HL-60 (cell line): ENCODE measurements around the gene KHDC1.
A peak's percentile ranks its signal among the peaks of the same experiment; 100 is the strongest.

Experiments used
- DNase-seq, 2 experiments: peaks; one replicate each; pipeline ENCODE4 v3.0.0-alpha.2; 2010 to 2020; ENCODE audit warnings: low read depth in 1 of 2, low spot score in 1 of 2
- H3K27ac ChIP-seq: fragments of 250-450 bp; sonication (Bioruptor Pico); replicated peaks from 2 replicates; pipeline ENCODE4 v1.5.1; 2020; ENCODE audit warnings: mild to moderate bottlenecking, moderate library complexity
- H3K27me3 ChIP-seq: fragments of 250-450 bp; sonication (Bioruptor Pico); 2 replicates; pipeline ENCODE4 v1.5.1; 2021; ENCODE audit warnings: mild to moderate bottlenecking, moderate library complexity; ENCODE audit not compliant: insufficient read depth, poor library complexity, severe bottlenecking
- H3K4me3 ChIP-seq: replicated peaks from 2 replicates; pipeline ENCODE4 v1.5.1; 2011; ENCODE audit warnings: mild to moderate bottlenecking, control low read depth, low read length; ENCODE audit not compliant: insufficient read depth
- GABPA ChIP-seq: IDR thresholded peaks from 2 replicates; pipeline ENCODE4 v1.6.1; 2012; ENCODE audit warnings: low read depth
- POLR2AphosphoS5 ChIP-seq: IDR thresholded peaks from 2 replicates; pipeline ENCODE4 v1.6.1; 2012; ENCODE audit warnings: low read depth
- SPI1 ChIP-seq: IDR thresholded peaks from 2 replicates; pipeline ENCODE4 v1.6.1; 2012; ENCODE audit warnings: low read depth, mild to moderate bottlenecking, borderline replicate concordance
- TF ChIP-seq, protein P1 (sequence below): IDR thresholded peaks from one replicate; pipeline ENCODE4 v1.5.1; 2011; ENCODE audit warnings: low read length, control low read depth, inconsistent platforms; ENCODE audit not compliant: insufficient read depth
- TF ChIP-seq, protein P2 (sequence below): IDR thresholded peaks from 2 replicates; pipeline ENCODE4 v1.6.1; 2012; ENCODE audit warnings: low read depth; ENCODE audit not compliant: insufficient replicate concordance

KHDC1 gene

DNA sequence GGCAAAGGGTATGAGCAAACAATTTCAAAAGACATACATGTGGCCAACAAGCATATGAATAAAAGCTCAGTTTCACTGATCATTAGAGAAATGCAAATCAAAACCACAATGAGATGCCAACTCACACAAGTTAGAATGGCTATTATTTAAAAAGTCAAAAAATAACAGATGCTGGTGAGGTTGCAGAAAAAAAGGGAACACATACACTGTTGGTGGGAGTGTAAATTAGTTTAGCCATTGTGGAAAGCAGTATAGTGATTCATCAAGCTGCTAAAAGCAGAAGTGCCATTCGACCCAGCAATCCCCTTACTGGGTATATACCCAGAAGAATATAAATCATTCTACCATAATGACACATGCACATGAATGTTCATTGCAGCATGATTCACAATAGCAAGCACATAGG, 31.0 kb downstream of the KHDC1 start:
- Histone ChIP-seq H3K27me3 (no peaks in the 10 kb centered on the region), H3K27ac (no peak overlapping the region), H3K4me3 (no peak overlapping the region)
- TF ChIP-seq POLR2AphosphoS5 (no peak), GABPA (no peak), SPI1 (peak; percentile 88)
- TF ChIP-seq, protein P1, sequence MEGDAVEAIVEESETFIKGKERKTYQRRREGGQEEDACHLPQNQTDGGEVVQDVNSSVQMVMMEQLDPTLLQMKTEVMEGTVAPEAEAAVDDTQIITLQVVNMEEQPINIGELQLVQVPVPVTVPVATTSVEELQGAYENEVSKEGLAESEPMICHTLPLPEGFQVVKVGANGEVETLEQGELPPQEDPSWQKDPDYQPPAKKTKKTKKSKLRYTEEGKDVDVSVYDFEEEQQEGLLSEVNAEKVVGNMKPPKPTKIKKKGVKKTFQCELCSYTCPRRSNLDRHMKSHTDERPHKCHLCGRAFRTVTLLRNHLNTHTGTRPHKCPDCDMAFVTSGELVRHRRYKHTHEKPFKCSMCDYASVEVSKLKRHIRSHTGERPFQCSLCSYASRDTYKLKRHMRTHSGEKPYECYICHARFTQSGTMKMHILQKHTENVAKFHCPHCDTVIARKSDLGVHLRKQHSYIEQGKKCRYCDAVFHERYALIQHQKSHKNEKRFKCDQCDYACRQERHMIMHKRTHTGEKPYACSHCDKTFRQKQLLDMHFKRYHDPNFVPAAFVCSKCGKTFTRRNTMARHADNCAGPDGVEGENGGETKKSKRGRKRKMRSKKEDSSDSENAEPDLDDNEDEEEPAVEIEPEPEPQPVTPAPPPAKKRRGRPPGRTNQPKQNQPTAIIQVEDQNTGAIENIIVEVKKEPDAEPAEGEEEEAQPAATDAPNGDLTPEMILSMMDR, result no peak
- TF ChIP-seq, protein P2, sequence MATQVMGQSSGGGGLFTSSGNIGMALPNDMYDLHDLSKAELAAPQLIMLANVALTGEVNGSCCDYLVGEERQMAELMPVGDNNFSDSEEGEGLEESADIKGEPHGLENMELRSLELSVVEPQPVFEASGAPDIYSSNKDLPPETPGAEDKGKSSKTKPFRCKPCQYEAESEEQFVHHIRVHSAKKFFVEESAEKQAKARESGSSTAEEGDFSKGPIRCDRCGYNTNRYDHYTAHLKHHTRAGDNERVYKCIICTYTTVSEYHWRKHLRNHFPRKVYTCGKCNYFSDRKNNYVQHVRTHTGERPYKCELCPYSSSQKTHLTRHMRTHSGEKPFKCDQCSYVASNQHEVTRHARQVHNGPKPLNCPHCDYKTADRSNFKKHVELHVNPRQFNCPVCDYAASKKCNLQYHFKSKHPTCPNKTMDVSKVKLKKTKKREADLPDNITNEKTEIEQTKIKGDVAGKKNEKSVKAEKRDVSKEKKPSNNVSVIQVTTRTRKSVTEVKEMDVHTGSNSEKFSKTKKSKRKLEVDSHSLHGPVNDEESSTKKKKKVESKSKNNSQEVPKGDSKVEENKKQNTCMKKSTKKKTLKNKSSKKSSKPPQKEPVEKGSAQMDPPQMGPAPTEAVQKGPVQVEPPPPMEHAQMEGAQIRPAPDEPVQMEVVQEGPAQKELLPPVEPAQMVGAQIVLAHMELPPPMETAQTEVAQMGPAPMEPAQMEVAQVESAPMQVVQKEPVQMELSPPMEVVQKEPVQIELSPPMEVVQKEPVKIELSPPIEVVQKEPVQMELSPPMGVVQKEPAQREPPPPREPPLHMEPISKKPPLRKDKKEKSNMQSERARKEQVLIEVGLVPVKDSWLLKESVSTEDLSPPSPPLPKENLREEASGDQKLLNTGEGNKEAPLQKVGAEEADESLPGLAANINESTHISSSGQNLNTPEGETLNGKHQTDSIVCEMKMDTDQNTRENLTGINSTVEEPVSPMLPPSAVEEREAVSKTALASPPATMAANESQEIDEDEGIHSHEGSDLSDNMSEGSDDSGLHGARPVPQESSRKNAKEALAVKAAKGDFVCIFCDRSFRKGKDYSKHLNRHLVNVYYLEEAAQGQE, result no peak
- peak in 1 of 2 experiments; percentile 26 for DNase-seq

DNA sequence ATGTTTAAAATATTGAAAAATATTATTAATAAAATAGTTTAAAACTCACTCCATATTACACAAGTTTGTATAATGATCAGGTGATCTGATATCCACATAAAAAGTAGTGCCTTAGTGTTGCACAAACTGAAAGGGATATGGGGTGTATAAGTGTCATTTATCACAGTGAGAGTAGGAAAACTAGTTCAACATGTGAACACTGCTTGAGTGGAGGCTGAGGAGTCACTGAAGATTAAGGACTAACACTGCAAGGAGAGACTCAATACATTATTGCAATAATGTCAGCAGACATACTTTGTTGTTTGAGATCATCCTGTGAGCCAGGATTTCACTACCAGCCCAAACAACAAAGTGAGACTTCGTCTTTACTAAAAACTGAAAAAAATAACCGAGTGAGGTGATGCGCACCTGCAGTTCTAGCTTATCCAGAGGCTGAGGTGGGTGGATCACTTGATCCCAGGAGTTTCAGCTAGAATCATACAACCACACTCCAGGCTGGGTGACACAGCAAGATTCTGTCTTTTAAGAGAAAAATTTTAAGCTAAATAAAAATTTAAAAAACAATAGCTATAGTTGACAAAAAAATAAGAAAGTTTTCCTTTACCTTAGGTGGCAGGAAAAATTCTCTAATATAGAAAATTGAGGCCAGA, 35.3 kb downstream of the KHDC1 start:
- H3K4me3 ChIP-seq, result no peak overlapping the region
- no peak for DNase-seq
- no peaks in the 10 kb centered on the region for H3K27me3 ChIP-seq
- TF ChIP-seq, protein P1, result no peak
- TF ChIP-seq SPI1 (no peak), GABPA (no peak), POLR2AphosphoS5 (no peak)
- TF ChIP-seq, protein P2, result no peak
- no peak overlapping the region for H3K27ac ChIP-seq

DNA sequence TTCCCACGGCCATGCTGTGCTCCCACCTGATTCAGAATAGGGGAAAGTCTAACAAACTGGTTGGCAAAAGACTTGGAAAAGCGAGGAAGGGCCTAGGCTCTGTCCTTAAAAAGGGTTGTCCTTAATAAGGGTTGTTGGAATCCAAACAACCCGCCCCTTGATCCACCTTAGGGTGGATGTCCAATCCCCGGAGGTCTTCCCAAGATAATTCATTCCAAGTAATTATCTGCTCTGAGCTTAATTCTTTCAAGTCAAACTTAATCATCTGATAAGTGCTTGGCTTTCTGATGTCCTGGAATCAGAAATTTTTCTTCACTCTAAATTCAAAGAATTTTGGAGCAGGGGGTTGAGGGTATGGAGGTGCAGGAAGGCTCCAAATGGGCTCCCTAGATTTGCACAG, 37.6 kb downstream of the KHDC1 start, which contains the start of gene KHDC1L:
KHDC1L (minus strand) TSS at position 101 of the 400 bp plus-strand sequence; CDS start at position 13, 88 bp downstream.
- Histone ChIP-seq H3K27ac (no peak within 1 kb of the TSS), H3K4me3 (no peak within 1 kb of the TSS), H3K27me3 (no peaks in the 10 kb centered on the region)
- no peak for DNase-seq
- TF ChIP-seq GABPA (no peak), SPI1 (no peak), POLR2AphosphoS5 (no peak)
- TF ChIP-seq, protein P1, result no peak
- TF ChIP-seq, protein P2, result no peak
